Measurements from ENCODE around the gene C10orf71.

DNA sequence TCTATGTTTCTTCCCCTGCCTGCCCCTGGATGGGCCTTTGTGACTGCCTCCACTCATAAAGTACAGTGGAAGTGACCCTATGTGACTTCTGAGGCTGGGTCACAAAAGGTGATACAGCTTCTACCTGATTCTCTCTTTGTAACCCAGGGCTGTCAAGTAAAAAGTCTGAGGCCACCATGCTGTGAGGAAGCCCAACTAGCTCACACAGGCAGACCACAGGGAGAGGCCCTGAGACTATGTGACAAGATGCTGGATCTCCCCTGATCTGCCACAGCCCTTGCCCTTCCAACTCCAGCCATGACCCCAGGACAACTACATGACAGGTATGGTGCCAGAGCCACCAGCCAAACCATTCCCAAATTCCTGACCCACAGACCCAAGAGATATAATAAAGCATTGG, 51.2 kb downstream of the C10orf71 start:
- TF ChIP-seq, protein P1, sequence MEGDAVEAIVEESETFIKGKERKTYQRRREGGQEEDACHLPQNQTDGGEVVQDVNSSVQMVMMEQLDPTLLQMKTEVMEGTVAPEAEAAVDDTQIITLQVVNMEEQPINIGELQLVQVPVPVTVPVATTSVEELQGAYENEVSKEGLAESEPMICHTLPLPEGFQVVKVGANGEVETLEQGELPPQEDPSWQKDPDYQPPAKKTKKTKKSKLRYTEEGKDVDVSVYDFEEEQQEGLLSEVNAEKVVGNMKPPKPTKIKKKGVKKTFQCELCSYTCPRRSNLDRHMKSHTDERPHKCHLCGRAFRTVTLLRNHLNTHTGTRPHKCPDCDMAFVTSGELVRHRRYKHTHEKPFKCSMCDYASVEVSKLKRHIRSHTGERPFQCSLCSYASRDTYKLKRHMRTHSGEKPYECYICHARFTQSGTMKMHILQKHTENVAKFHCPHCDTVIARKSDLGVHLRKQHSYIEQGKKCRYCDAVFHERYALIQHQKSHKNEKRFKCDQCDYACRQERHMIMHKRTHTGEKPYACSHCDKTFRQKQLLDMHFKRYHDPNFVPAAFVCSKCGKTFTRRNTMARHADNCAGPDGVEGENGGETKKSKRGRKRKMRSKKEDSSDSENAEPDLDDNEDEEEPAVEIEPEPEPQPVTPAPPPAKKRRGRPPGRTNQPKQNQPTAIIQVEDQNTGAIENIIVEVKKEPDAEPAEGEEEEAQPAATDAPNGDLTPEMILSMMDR (tag by site-specific recombination; IDR thresholded peaks at IDR 0.05), result no peak
- TF ChIP-seq, protein P2, sequence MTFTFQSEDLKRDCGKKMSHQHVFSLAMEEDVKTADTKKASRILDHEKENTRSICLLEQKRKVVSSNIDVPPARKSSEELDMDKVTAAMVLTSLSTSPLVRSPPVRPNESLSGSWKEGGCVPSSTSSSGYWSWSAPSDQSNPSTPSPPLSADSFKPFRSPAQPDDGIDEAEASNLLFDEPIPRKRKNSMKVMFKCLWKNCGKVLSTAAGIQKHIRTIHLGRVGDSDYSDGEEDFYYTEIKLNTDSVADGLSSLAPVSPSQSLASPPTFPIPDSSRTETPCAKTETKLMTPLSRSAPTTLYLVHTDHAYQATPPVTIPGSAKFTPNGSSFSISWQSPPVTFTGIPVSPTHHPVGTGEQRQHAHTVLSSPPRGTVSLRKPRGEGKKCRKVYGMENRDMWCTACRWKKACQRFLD (tag by site-specific recombination; IDR thresholded peaks at IDR 0.05), result no peak
- no peak for TF ChIP-seq ZNF433 (tag by site-specific recombination; IDR thresholded peaks at IDR 0.05; ENCODE audit: low read depth)
- TF ChIP-seq, protein P3, sequence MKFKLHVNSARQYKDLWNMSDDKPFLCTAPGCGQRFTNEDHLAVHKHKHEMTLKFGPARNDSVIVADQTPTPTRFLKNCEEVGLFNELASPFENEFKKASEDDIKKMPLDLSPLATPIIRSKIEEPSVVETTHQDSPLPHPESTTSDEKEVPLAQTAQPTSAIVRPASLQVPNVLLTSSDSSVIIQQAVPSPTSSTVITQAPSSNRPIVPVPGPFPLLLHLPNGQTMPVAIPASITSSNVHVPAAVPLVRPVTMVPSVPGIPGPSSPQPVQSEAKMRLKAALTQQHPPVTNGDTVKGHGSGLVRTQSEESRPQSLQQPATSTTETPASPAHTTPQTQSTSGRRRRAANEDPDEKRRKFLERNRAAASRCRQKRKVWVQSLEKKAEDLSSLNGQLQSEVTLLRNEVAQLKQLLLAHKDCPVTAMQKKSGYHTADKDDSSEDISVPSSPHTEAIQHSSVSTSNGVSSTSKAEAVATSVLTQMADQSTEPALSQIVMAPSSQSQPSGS (tag by site-specific recombination; IDR thresholded peaks at IDR 0.05; ENCODE audit: low read depth), result no peak
- TF ChIP-seq, protein P4, sequence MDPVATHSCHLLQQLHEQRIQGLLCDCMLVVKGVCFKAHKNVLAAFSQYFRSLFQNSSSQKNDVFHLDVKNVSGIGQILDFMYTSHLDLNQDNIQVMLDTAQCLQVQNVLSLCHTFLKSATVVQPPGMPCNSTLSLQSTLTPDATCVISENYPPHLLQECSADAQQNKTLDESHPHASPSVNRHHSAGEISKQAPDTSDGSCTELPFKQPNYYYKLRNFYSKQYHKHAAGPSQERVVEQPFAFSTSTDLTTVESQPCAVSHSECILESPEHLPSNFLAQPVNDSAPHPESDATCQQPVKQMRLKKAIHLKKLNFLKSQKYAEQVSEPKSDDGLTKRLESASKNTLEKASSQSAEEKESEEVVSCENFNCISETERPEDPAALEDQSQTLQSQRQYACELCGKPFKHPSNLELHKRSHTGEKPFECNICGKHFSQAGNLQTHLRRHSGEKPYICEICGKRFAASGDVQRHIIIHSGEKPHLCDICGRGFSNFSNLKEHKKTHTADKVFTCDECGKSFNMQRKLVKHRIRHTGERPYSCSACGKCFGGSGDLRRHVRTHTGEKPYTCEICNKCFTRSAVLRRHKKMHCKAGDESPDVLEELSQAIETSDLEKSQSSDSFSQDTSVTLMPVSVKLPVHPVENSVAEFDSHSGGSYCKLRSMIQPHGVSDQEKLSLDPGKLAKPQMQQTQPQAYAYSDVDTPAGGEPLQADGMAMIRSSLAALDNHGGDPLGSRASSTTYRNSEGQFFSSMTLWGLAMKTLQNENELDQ (tag by site-specific recombination; IDR thresholded peaks at IDR 0.05; ENCODE audit: low read depth), result no peak
- TF ChIP-seq, protein P5, sequence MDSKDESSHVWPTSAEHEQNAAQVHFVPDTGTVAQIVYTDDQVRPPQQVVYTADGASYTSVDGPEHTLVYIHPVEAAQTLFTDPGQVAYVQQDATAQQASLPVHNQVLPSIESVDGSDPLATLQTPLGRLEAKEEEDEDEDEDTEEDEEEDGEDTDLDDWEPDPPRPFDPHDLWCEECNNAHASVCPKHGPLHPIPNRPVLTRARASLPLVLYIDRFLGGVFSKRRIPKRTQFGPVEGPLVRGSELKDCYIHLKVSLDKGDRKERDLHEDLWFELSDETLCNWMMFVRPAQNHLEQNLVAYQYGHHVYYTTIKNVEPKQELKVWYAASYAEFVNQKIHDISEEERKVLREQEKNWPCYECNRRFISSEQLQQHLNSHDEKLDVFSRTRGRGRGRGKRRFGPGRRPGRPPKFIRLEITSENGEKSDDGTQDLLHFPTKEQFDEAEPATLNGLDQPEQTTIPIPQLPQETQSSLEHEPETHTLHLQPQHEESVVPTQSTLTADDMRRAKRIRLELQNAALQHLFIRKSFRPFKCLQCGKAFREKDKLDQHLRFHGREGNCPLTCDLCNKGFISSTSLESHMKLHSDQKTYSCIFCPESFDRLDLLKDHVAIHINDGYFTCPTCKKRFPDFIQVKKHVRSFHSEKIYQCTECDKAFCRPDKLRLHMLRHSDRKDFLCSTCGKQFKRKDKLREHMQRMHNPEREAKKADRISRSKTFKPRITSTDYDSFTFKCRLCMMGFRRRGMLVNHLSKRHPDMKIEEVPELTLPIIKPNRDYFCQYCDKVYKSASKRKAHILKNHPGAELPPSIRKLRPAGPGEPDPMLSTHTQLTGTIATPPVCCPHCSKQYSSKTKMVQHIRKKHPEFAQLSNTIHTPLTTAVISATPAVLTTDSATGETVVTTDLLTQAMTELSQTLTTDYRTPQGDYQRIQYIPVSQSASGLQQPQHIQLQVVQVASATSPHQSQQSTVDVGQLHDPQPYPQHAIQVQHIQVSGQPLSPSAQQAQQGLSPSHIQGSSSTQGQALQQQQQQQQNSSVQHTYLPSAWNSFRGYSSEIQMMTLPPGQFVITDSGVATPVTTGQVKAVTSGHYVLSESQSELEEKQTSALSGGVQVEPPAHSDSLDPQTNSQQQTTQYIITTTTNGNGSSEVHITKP (tag by site-specific recombination; IDR thresholded peaks at IDR 0.05), result no peak
- no peak for TF ChIP-seq ZNF335 (tag by site-specific recombination; conservative IDR thresholded peaks at IDR 0.05)
- no peak for TF ChIP-seq ZFP41 (tag by site-specific recombination; IDR thresholded peaks at IDR 0.05; ENCODE audit: borderline replicate concordance)
- TF ChIP-seq, protein P6, sequence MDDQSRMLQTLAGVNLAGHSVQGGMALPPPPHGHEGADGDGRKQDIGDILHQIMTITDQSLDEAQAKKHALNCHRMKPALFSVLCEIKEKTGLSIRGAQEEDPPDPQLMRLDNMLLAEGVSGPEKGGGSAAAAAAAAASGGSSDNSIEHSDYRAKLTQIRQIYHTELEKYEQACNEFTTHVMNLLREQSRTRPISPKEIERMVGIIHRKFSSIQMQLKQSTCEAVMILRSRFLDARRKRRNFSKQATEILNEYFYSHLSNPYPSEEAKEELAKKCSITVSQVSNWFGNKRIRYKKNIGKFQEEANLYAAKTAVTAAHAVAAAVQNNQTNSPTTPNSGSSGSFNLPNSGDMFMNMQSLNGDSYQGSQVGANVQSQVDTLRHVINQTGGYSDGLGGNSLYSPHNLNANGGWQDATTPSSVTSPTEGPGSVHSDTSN (CRISPR knock-in tag; IDR thresholded peaks at IDR 0.05), result no peak
- no peak for TF ChIP-seq ZSCAN30 (tag by site-specific recombination; IDR thresholded peaks at IDR 0.05)
- TF ChIP-seq BCL11A (tag by site-specific recombination; IDR thresholded peaks at IDR 0.05; ENCODE audit: low read depth), result no peak
- TF ChIP-seq ZNF274 (IDR thresholded peaks at IDR 0.05; ENCODE audit: low read length), result no peak
- TF ChIP-seq ZNF274 (tag by site-specific recombination; IDR thresholded peaks at IDR 0.05; ENCODE audit: borderline replicate concordance), result no peak
- TF ChIP-seq ZNF114 (tag by site-specific recombination; IDR thresholded peaks at IDR 0.05), result no peak
- TF ChIP-seq ZNF311 (tag by site-specific recombination; IDR thresholded peaks at IDR 0.05; ENCODE audit: borderline replicate concordance), result no peak
